Natural killer cell (primary cell): Measurements from ENCODE around the gene PCDHGA5. TPM values are rescaled to one million over a fixed set of nuclear protein-coding genes. Genes with fewer than 3 reads are reported as not detected.

Experiments
- ATAC-seq, 3 donors: fragments of 150-1000 bp in 2 of 3; fragments of 200-7000 bp in 1 of 3; cut with Tn5 transposase; 1 replicate in 1 of 3; 2 replicates in 2 of 3; pipeline ENCODE4 v1.10.0; 2021; ENCODE audit warnings: mild to moderate bottlenecking in 2 of 3, moderate library complexity in 2 of 3
- DNase-seq, 2 donors: peaks; one replicate each; pipeline versions ENCODE4 v3.0.0 to v3.0.0-alpha.2; 2013 to 2021; ENCODE audit warnings: mixed read lengths in 1 of 2
- H3K27ac ChIP-seq: one replicate; pipeline ENCODE4 v1.5.1; 2013; ENCODE audit warnings: mild to moderate bottlenecking, low read length
- H3K27me3 ChIP-seq: one replicate; pipeline ENCODE4 v1.6.1; 2013; ENCODE audit warnings: low read length; ENCODE audit not compliant: control insufficient read depth, insufficient read depth
- H3K36me3 ChIP-seq: one replicate; pipeline ENCODE4 v1.6.1; 2013; ENCODE audit warnings: low read length; ENCODE audit not compliant: control insufficient read depth, insufficient read depth
- H3K4me1 ChIP-seq: one replicate; pipeline ENCODE4 v1.6.1; 2013; ENCODE audit warnings: low read length; ENCODE audit not compliant: control insufficient read depth, insufficient read depth
- H3K4me3 ChIP-seq: one replicate; pipeline ENCODE4 v1.5.1; 2013; ENCODE audit warnings: low read length
- H3K9me3 ChIP-seq: one replicate; pipeline ENCODE4 v1.6.1; 2013; ENCODE audit warnings: low read length; ENCODE audit not compliant: control insufficient read depth, insufficient read depth
- H3K27ac Mint-ChIP-seq, 2 donors: one replicate each; pipeline ENCODE4 v1.8.0; 2022; ENCODE audit warnings: mild to moderate bottlenecking in 2 of 2, mixed read lengths in 2 of 2, moderate library complexity in 1 of 2
- H3K27me3 Mint-ChIP-seq, 2 donors: one replicate each; pipeline ENCODE4 v1.8.0; 2022; ENCODE audit warnings: low read depth in 2 of 2, mixed read lengths in 2 of 2
- H3K36me3 Mint-ChIP-seq: one replicate; pipeline ENCODE4 v1.8.0; 2022; ENCODE audit warnings: mixed read lengths
- H3K4me1 Mint-ChIP-seq, 2 donors: one replicate each; pipeline ENCODE4 v1.8.0; 2022; ENCODE audit warnings: mixed read lengths in 2 of 2
- H3K4me3 Mint-ChIP-seq: one replicate; pipeline ENCODE4 v1.8.0; 2022; ENCODE audit warnings: mild to moderate bottlenecking, moderate library complexity, mixed read lengths
- H3K9me3 Mint-ChIP-seq, 2 donors: one replicate each; pipeline ENCODE4 v1.8.0; 2022; ENCODE audit warnings: mixed read lengths in 2 of 2
- CTCF ChIP-seq: fragments of 200-600 bp; IDR thresholded peaks from one replicate; pipeline ENCODE4 v1.8.0; 2022; ENCODE audit warnings: antibody characterized with exemption
- WGBS: methylation state at CpG from one replicate; pipeline ENCODE4 v1.1.7; 2013; ENCODE audit warnings: missing lambda C conversion rate; ENCODE audit not compliant: insufficient coverage; 5-methylcytosine and 5-hydroxymethylcytosine counted together
- intact Hi-C: fragments of 100-400 bp; cut with micrococcal nuclease; formaldehyde crosslinking; loops from one replicate; pipeline ENCODE4 v1.14.2; 2022
- total RNA-seq, 4 donors: library from RNA; stranded (reverse); fragments of 120-200 nt in 1 of 4; gene quantifications; one replicate each; pipeline versions ENCODE4 v1.2.3 to v1.2.4, GENCODE V29; 2013 to 2022

PCDHGA5 gene
- total RNA-seq, 3 donors from 2014 or later (not counting 1 experiment from before 2014, with no cell fraction given) = 0.12 to 0.30 (median 0.20) TPM

GRCh38 chr5:141362719-141363118, 1.2 kb upstream of the PCDHGA5 start:
- Mint-ChIP-seq H3K27me3 (peaks cover 57 to 82% of the 10 kb centered on the region in 2 donors), H3K4me1 (peaks cover 5% of the 10 kb centered on the region in 2 donors), H3K27ac (no peak overlapping the region), H3K4me3 (no peak overlapping the region), H3K36me3 (peaks cover 43% of the 10 kb centered on the region), H3K9me3 (peaks cover 4 to 10% of the 10 kb centered on the region in 2 donors)
- Histone ChIP-seq H3K36me3 (no peaks in the 10 kb centered on the region), H3K4me1 (no peaks in the 10 kb centered on the region), H3K27me3 (peaks cover 65% of the 10 kb centered on the region), H3K9me3 (peaks cover 47% of the 10 kb centered on the region), H3K27ac (no peak overlapping the region), H3K4me3 (no peak overlapping the region)
- intact Hi-C loops = no loop called here
- no peak for DNase-seq
- no peak for TF ChIP-seq CTCF
- no peak for ATAC-seq

GRCh38 chr5:141366016-141366896, 2.3 kb downstream of the PCDHGA5 start:
- no peak overlapping the region for H3K27ac ChIP-seq
- WGBS = 43% methylated on average over 46 of the region's 46 CpGs
- Mint-ChIP-seq H3K27ac (no peak overlapping the region), H3K27me3 (peaks cover 66 to 90% of the 10 kb centered on the region in 2 donors), H3K9me3 (peaks cover 5 to 7% of the 10 kb centered on the region in 2 donors), H3K36me3 (peaks cover 19% of the 10 kb centered on the region), H3K4me3 (no peak overlapping the region), H3K4me1 (peaks cover 4 to 7% of the 10 kb centered on the region in 2 donors)
- intact Hi-C loops = no loop called here
- no peak for TF ChIP-seq CTCF
- H3K4me3 ChIP-seq = no peak overlapping the region
- DNase-seq (no peak), ATAC-seq (no peak)
- H3K9me3 ChIP-seq = peaks cover 37% of the 10 kb centered on the region
- H3K36me3 ChIP-seq = no peaks in the 10 kb centered on the region
- peaks cover 71% of the 10 kb centered on the region for H3K27me3 ChIP-seq
- no peaks in the 10 kb centered on the region for H3K4me1 ChIP-seq

GRCh38 chr5:141369994-141370848, 6.3 kb downstream of the PCDHGA5 start, which contains the start of gene PCDHGB3:
TSS of gene PCDHGB3 (plus strand) at chr5:141370242. CDS start at chr5:141370395, 153 bp downstream.
- WGBS = 21% methylated on average over 32 of the region's 32 CpGs
- Histone ChIP-seq H3K4me3 (peak within 1 kb of the TSS; percentile 1), H3K27me3 (peaks cover 62% of the 10 kb centered on the region), H3K9me3 (peaks cover 38% of the 10 kb centered on the region), H3K36me3 (no peaks in the 10 kb centered on the region), H3K4me1 (no peaks in the 10 kb centered on the region), H3K27ac (no peak within 1 kb of the TSS)
- TF ChIP-seq CTCF = no peak
- intact Hi-C loops = no loop called here
- ATAC-seq = peak; percentile 72 to 79 (median 77)
- Mint-ChIP-seq H3K36me3 (peaks cover 4% of the 10 kb centered on the region), H3K27ac (peak within 1 kb of the TSS in 1 of 2 donors; percentile 58), H3K4me3 (peak within 1 kb of the TSS; percentile 82), H3K9me3 (peaks cover 0 to 2% of the 10 kb centered on the region in 2 donors), H3K27me3 (peaks cover 58 to 76% of the 10 kb centered on the region in 2 donors), H3K4me1 (peaks cover 4 to 7% of the 10 kb centered on the region in 2 donors)
- peak in 1 of 2 donors; percentile 57 for DNase-seq
